ENCODE data around the gene PRR16.

PRR16 gene

GRCh38 chr5:120518581-120518980 is 54.5 kb downstream of the PRR16 start:
- Histone ChIP-seq H3K4me3 (replicated peaks; ENCODE audit: insufficient read depth, low read length) (no peak overlapping the region), H3K27me3 (ENCODE audit: insufficient read depth, poor library complexity, severe bottlenecking) (no peaks in the 10 kb centered on the region), H3K27ac (replicated peaks) (no peak overlapping the region)
- TF ChIP-seq CTCF (IDR thresholded peaks at IDR 0.05; ENCODE audit: insufficient read depth, low read length), result no peak
- TF ChIP-seq GABPA (IDR thresholded peaks at IDR 0.05; ENCODE audit: low read depth), result no peak
- TF ChIP-seq POLR2AphosphoS5 (IDR thresholded peaks at IDR 0.05; ENCODE audit: low read depth), result no peak
- no peak for TF ChIP-seq REST (IDR thresholded peaks at IDR 0.05; ENCODE audit: insufficient replicate concordance, low read depth)
- no peak for TF ChIP-seq SPI1 (IDR thresholded peaks at IDR 0.05; ENCODE audit: borderline replicate concordance, low read depth)
- no peak for DNase-seq (ENCODE audit: low read depth in 1 of 2, low spot score in 1 of 2)

- no peaks in the 10 kb centered on the region for H3K27me3 ChIP-seq (ENCODE audit: insufficient read depth, poor library complexity, severe bottlenecking)
- no peak overlapping the region for H3K27ac ChIP-seq (replicated peaks)
- H3K4me3 ChIP-seq (replicated peaks; ENCODE audit: insufficient read depth, low read length), result no peak overlapping the region
- TF ChIP-seq POLR2AphosphoS5 (IDR thresholded peaks at IDR 0.05; ENCODE audit: low read depth) (no peak), REST (IDR thresholded peaks at IDR 0.05; ENCODE audit: insufficient replicate concordance, low read depth) (no peak), CTCF (IDR thresholded peaks at IDR 0.05; ENCODE audit: insufficient read depth, low read length) (no peak), GABPA (IDR thresholded peaks at IDR 0.05; ENCODE audit: low read depth) (no peak), SPI1 (IDR thresholded peaks at IDR 0.05; ENCODE audit: borderline replicate concordance, low read depth) (no peak)
- no peak for DNase-seq (ENCODE audit: low read depth in 1 of 2, low spot score in 1 of 2)
Observed at GRCh38 chr5:120527251-120527650, 63.2 kb downstream of the PRR16 start.

- no peaks in the 10 kb centered on the region for H3K27me3 ChIP-seq (ENCODE audit: insufficient read depth, poor library complexity, severe bottlenecking)
- H3K27ac ChIP-seq (replicated peaks), result no peak overlapping the region
- DNase-seq (ENCODE audit: low read depth in 1 of 2, low spot score in 1 of 2), result no peak
- no peak overlapping the region for H3K4me3 ChIP-seq (replicated peaks; ENCODE audit: insufficient read depth, low read length)
- no peak for TF ChIP-seq GABPA (IDR thresholded peaks at IDR 0.05; ENCODE audit: low read depth)
- TF ChIP-seq POLR2AphosphoS5 (IDR thresholded peaks at IDR 0.05; ENCODE audit: low read depth), result no peak
- TF ChIP-seq REST (IDR thresholded peaks at IDR 0.05; ENCODE audit: insufficient replicate concordance, low read depth), result no peak
- no peak for TF ChIP-seq SPI1 (IDR thresholded peaks at IDR 0.05; ENCODE audit: borderline replicate concordance, low read depth)
- no peak for TF ChIP-seq CTCF (IDR thresholded peaks at IDR 0.05; ENCODE audit: insufficient read depth, low read length)
Observed at GRCh38 chr5:120528609-120529008, 64.5 kb downstream of the PRR16 start.
